HepG2 (cell line): Measurements from ENCODE around the gene TUBB. TPM values are rescaled to one million over a fixed set of nuclear protein-coding genes. Genes with fewer than 3 reads are reported as not detected.
A peak's percentile ranks its signal among the peaks of the same experiment; 100 is the strongest.

Experiments used
- CAMTA2 ChIP-seq: sonication (generic); formaldehyde crosslinking; IDR thresholded peaks from 2 replicates; pipeline ENCODE4 v1.4.0; 2020; ENCODE audit warnings: mild to moderate bottlenecking, missing genetic modification reagents, borderline replicate concordance
- KDM3A ChIP-seq: IDR thresholded peaks from 2 replicates; pipeline ENCODE4 v1.6.1; 2018; ENCODE audit warnings: low read depth, missing compliant biosample characterization
- MEIS2 ChIP-seq: sonication (generic); formaldehyde crosslinking; IDR thresholded peaks from 2 replicates; pipeline ENCODE4 v1.9.0; 2021; ENCODE audit warnings: mild to moderate bottlenecking, missing genetic modification reagents
- RXRB ChIP-seq: IDR thresholded peaks from 2 replicates; pipeline ENCODE4 v1.6.1; 2016; ENCODE audit warnings: borderline replicate concordance, missing genetic modification reagents, missing compliant biosample characterization
- TCF7 ChIP-seq: sonication (generic); IDR thresholded peaks from 2 replicates; pipeline ENCODE4 v1.6.1; 2016; ENCODE audit warnings: antibody characterized with exemption, low read depth
- U2AF2 ChIP-seq: fragments of 200-400 bp; formaldehyde crosslinking; IDR thresholded peaks from 2 replicates; pipeline ENCODE4 v1.6.1; 2017; ENCODE audit warnings: low read depth, mild to moderate bottlenecking, low read length
- ZBTB2 ChIP-seq: sonication (generic); formaldehyde crosslinking; IDR thresholded peaks from 2 replicates; pipeline ENCODE4 v1.8.0; 2022; ENCODE audit warnings: low read depth, missing genetic modification reagents
- ZGPAT ChIP-seq: IDR thresholded peaks from 2 replicates; pipeline ENCODE4 v1.6.1; 2016; ENCODE audit warnings: mild to moderate bottlenecking
- ZKSCAN5 ChIP-seq: sonication (generic); formaldehyde crosslinking; IDR thresholded peaks from 2 replicates; pipeline ENCODE4 v1.5.1; 2020; ENCODE audit warnings: mild to moderate bottlenecking, missing genetic modification reagents
- ZNF225 ChIP-seq: sonication (generic); formaldehyde crosslinking; IDR thresholded peaks from 2 replicates; pipeline ENCODE4 v1.4.0; 2020; ENCODE audit warnings: mild to moderate bottlenecking, missing genetic modification reagents
- ZNF232 ChIP-seq: sonication (generic); formaldehyde crosslinking; IDR thresholded peaks from 2 replicates; pipeline ENCODE4 v1.4.0; 2020; ENCODE audit warnings: missing genetic modification reagents, borderline replicate concordance
- ZNF549 ChIP-seq: sonication (generic); formaldehyde crosslinking; IDR thresholded peaks from 2 replicates; pipeline ENCODE4 v1.5.0; 2020; ENCODE audit warnings: missing genetic modification reagents
- ZNF652 ChIP-seq: IDR thresholded peaks from 2 replicates; pipeline ENCODE4 v1.6.1; 2016; ENCODE audit warnings: low read depth, borderline replicate concordance
- polyA plus RNA-seq, 8 experiments: library from polyadenylated mRNA; depleted of rRNA in 3 of 8; stranded (reverse) in 7 of 8; unstranded in 1 of 8; fragments of >200 nt; fragmentation: Illumina TruSeq in 4 of 8; extraction: Trizol in 4 of 8; gene quantifications; 2 replicates each; pipeline versions ENCODE4 v1.2.1 to v1.2.3, GENCODE V29; 2011 to 2016; ENCODE audit warnings: low read depth in 4 of 8, missing spikeins in 1 of 8, mixed read lengths in 1 of 8; ENCODE audit not compliant: insufficient read depth in 1 of 8
- total RNA-seq, 5 experiments: library from RNA; depleted of rRNA; stranded (reverse); fragments of >200 nt; fragmentation: Illumina TruSeq; extraction: Trizol; gene quantifications; 2 replicates each; pipeline ENCODE4 v1.2.3, GENCODE V29; 2016; ENCODE audit warnings: low read depth in 1 of 5
- TF ChIP-seq, protein P1 (sequence below), 2 experiments: fragments of 450-650 bp in 1 of 2; sonication (generic) in 1 of 2; formaldehyde crosslinking in 1 of 2; IDR thresholded peaks; 2 replicates each; pipeline versions ENCODE4 v1.6.1 to v1.8.0; 2016 to 2022; ENCODE audit warnings: antibody characterized with exemption in 1 of 2, mild to moderate bottlenecking in 1 of 2, missing genetic modification reagents in 1 of 2
- TF ChIP-seq, protein P2 (sequence below): sonication (generic); formaldehyde crosslinking; conservative IDR thresholded peaks from 2 replicates; pipeline ENCODE4 v1.5.0; 2020; ENCODE audit warnings: missing genetic modification reagents

Gene TUBB
- total and polyA plus RNA-seq, 2 of the 13 experiments (the other 11 are each of a cell fraction or from before 2014, with no cell fraction given), result 911 to 1,163 TPM

DNA sequence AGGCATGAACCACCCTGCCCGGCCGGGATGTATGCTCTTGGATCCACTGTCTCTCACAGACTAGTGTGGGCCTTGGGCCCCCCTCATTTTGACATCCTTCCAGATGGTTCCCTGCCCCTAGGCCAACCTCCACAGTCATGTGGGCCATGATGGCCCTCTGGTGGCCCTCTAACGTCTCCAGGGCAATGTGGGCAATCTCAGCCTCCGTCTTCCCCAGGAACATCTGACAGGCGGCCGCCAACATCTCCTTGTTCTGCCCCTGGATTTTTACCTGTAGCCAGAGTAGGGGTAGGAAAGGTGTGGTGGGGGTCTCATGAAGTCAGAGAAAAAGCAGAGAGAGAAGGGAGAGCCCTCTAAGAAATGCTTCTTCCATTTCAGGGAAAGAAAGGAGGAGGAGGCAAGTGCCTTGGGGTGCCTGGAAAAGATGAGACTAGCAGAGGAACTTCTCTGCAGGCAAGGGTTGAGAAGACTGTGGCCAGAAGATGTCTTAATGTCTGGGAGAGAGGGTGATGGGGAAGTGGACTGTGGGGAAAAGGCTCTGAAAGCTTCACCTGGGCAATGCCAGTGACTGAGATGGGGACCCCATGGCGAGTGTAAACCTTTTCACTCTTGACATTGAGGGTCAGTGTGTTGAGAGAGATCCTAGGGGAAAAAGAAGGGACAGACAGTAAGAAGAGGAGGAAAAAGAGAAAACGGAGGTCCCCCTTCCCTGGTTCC lies 21.1 kb downstream of the TUBB start (continued):
- TF ChIP-seq ZGPAT (CRISPR knock-in tag) (no peak), KDM3A (CRISPR knock-in tag) (no peak), ZNF549 (no peak), TCF7 (no peak), U2AF2 (no peak), ZNF652 (CRISPR knock-in tag) (no peak), ZNF232 (CRISPR knock-in tag) (no peak), RXRB (CRISPR knock-in tag) (no peak), ZKSCAN5 (no peak; the same call in 1 of the 2 replicates), ZBTB2 (CRISPR knock-in tag) (0 out of 2 replicates have a peak, but pooled peaks have one; percentile 30), MEIS2 (CRISPR knock-in tag) (no peak), CAMTA2 (CRISPR knock-in tag) (no peak), ZNF225 (no peak)
- TF ChIP-seq, protein P1, sequence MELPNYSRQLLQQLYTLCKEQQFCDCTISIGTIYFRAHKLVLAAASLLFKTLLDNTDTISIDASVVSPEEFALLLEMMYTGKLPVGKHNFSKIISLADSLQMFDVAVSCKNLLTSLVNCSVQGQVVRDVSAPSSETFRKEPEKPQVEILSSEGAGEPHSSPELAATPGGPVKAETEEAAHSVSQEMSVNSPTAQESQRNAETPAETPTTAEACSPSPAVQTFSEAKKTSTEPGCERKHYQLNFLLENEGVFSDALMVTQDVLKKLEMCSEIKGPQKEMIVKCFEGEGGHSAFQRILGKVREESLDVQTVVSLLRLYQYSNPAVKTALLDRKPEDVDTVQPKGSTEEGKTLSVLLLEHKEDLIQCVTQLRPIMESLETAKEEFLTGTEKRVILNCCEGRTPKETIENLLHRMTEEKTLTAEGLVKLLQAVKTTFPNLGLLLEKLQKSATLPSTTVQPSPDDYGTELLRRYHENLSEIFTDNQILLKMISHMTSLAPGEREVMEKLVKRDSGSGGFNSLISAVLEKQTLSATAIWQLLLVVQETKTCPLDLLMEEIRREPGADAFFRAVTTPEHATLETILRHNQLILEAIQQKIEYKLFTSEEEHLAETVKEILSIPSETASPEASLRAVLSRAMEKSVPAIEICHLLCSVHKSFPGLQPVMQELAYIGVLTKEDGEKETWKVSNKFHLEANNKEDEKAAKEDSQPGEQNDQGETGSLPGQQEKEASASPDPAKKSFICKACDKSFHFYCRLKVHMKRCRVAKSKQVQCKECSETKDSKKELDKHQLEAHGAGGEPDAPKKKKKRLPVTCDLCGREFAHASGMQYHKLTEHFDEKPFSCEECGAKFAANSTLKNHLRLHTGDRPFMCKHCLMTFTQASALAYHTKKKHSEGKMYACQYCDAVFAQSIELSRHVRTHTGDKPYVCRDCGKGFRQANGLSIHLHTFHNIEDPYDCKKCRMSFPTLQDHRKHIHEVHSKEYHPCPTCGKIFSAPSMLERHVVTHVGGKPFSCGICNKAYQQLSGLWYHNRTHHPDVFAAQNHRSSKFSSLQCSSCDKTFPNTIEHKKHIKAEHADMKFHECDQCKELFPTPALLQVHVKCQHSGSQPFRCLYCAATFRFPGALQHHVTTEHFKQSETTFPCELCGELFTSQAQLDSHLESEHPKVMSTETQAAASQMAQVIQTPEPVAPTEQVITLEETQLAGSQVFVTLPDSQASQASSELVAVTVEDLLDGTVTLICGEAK (IDR thresholded peaks at IDR 0.05), result no peak
- TF ChIP-seq, protein P1 (CRISPR knock-in tag; IDR thresholded peaks at IDR 0.05), result no peak
- TF ChIP-seq, protein P2, sequence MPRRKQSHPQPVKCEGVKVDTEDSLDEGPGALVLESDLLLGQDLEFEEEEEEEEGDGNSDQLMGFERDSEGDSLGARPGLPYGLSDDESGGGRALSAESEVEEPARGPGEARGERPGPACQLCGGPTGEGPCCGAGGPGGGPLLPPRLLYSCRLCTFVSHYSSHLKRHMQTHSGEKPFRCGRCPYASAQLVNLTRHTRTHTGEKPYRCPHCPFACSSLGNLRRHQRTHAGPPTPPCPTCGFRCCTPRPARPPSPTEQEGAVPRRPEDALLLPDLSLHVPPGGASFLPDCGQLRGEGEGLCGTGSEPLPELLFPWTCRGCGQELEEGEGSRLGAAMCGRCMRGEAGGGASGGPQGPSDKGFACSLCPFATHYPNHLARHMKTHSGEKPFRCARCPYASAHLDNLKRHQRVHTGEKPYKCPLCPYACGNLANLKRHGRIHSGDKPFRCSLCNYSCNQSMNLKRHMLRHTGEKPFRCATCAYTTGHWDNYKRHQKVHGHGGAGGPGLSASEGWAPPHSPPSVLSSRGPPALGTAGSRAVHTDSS (CRISPR knock-in tag), result no peak
